NT2/D1 (cell line): ENCODE measurements around the gene NAE1.

ENCODE experiments used
- SUZ12 ChIP-seq: IDR thresholded peaks from 2 replicates; pipeline ENCODE4 v1.6.1; 2011; ENCODE audit not compliant: insufficient read length, insufficient read depth; ENCODE audit errors: extremely low read depth
- YY1 ChIP-seq: IDR thresholded peaks from 2 replicates; pipeline ENCODE4 v1.6.1; 2011; ENCODE audit not compliant: insufficient read length, insufficient read depth

- TF ChIP-seq YY1 (no peak), SUZ12 (no peak)
Observed at GRCh38 chr16:66787427-66787826, 43.3 kb downstream of the NAE1 start.
